Uterus (tissue), 4 donors: ENCODE results near the gene RIOX2. TPM values are rescaled to one million over a fixed set of nuclear protein-coding genes. Genes with fewer than 3 reads are reported as not detected.

Source experiments
- DNase-seq, 2 donors: peaks; one replicate each; pipeline ENCODE4 v3.0.0-alpha.2; 2019 to 2020
- H3K27ac ChIP-seq, 2 donors: fragments of 200-600 bp; sonication (generic); 1 replicate in 1 of 2; 2 replicates in 1 of 2; pipeline ENCODE4 v1.5.1; 2016 to 2018
- H3K27me3 ChIP-seq, 2 donors: fragments of 200-600 bp; sonication (generic); one replicate each; pipeline ENCODE4 v1.5.1; 2018 to 2019; ENCODE audit warnings: control low read depth in 1 of 2
- H3K36me3 ChIP-seq, 2 donors: fragments of 200-600 bp; sonication (generic); one replicate each; pipeline ENCODE4 v1.5.1; 2019; ENCODE audit warnings: control low read depth in 1 of 2
- H3K4me1 ChIP-seq, 2 donors: fragments of 200-600 bp; sonication (generic); one replicate each; pipeline ENCODE4 v1.5.1; 2018 to 2019; ENCODE audit warnings: control low read depth in 1 of 2
- H3K4me3 ChIP-seq, 2 donors: fragments of 200-600 bp; sonication (generic); 1 replicate in 1 of 2; 2 replicates in 1 of 2; pipeline ENCODE4 v1.5.1; 2018 to 2019; ENCODE audit warnings: mild to moderate bottlenecking in 1 of 2
- H3K9me3 ChIP-seq, 2 donors: fragments of 200-600 bp; sonication (generic); one replicate each; pipeline ENCODE4 v1.5.1; 2019; ENCODE audit warnings: control low read depth in 1 of 2
- POLR2A ChIP-seq, 2 donors: fragments of 450-650 bp; IDR thresholded peaks; one replicate each; pipeline ENCODE4 v1.6.1; 2016; ENCODE audit warnings: antibody characterized with exemption in 2 of 2, mild to moderate bottlenecking in 1 of 2, moderate library complexity in 1 of 2
- intact Hi-C: fragments of 100-400 bp; cut with DNase I; formaldehyde crosslinking; loops from one replicate; pipeline ENCODE4 v1.15.1; 2023; ENCODE audit warnings: low total_unique reads
- total RNA-seq, 4 donors: library from RNA; depleted of rRNA in 3 of 4; stranded (reverse); fragments of >200 nt in 3 of 4; gene quantifications; one replicate each; pipeline versions ENCODE4 v1.1.0 to v1.2.4, GENCODE V29; 2014 to 2023
- TF ChIP-seq, protein P1 (sequence below), 4 experiments: fragments of 200-600 bp in 2 of 4; fragments of 450-650 bp in 2 of 4; sonication (generic) in 2 of 4; IDR thresholded peaks; one replicate each; pipeline ENCODE4 v1.5.1; 2016 to 2019; ENCODE audit warnings: antibody characterized with exemption in 4 of 4, mild to moderate bottlenecking in 2 of 4, moderate library complexity in 1 of 4
- donor health status: DM: yes; HTN: yes; CAD: no.

RIOX2 gene
- total RNA-seq, 4 donors from 2014 or later = 8.8 to 35.5 (median 22.1) TPM

DNA sequence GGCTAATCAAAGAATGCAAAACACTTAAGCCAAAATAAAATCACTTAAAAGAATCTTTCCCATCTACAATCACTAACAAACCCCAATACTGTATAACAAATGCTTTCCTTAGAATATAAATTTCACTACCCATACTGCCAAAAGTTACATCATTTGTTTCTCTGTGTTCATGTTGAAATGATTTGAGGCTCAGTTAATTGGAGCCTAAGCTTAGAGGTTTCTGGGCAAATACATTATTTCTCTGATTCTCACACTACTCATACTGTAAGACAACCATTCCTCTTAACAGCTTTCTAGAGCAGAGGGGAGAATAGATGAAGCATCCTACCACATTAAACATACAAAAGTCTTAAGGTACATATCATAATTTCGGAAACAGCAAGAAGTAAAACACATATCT is 2.1 kb downstream of the RIOX2 start:
- Histone ChIP-seq H3K9me3 (no peaks in the 10 kb centered on the region), H3K4me3 (no peak overlapping the region), H3K4me1 (peaks cover 0 to 6% of the 10 kb centered on the region in 2 donors), H3K27me3 (no peaks in the 10 kb centered on the region), H3K27ac (no peak overlapping the region), H3K36me3 (no peaks in the 10 kb centered on the region)
- intact Hi-C loops = no loop called here
- DNase-seq = no peak
- TF ChIP-seq POLR2A (IDR thresholded peaks at IDR 0.05) = no peak
- TF ChIP-seq, protein P1, sequence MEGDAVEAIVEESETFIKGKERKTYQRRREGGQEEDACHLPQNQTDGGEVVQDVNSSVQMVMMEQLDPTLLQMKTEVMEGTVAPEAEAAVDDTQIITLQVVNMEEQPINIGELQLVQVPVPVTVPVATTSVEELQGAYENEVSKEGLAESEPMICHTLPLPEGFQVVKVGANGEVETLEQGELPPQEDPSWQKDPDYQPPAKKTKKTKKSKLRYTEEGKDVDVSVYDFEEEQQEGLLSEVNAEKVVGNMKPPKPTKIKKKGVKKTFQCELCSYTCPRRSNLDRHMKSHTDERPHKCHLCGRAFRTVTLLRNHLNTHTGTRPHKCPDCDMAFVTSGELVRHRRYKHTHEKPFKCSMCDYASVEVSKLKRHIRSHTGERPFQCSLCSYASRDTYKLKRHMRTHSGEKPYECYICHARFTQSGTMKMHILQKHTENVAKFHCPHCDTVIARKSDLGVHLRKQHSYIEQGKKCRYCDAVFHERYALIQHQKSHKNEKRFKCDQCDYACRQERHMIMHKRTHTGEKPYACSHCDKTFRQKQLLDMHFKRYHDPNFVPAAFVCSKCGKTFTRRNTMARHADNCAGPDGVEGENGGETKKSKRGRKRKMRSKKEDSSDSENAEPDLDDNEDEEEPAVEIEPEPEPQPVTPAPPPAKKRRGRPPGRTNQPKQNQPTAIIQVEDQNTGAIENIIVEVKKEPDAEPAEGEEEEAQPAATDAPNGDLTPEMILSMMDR (IDR thresholded peaks at IDR 0.05) = no peak

GRCh38 chr3:97969541-97969940 is 2.7 kb downstream of the RIOX2 start:
- intact Hi-C loops = no loop called here
- Histone ChIP-seq H3K36me3 (no peaks in the 10 kb centered on the region), H3K9me3 (no peaks in the 10 kb centered on the region), H3K27me3 (no peaks in the 10 kb centered on the region), H3K4me1 (peaks cover 0 to 6% of the 10 kb centered on the region in 2 donors), H3K4me3 (no peak overlapping the region), H3K27ac (no peak overlapping the region)
- TF ChIP-seq POLR2A (IDR thresholded peaks at IDR 0.05) = no peak
- TF ChIP-seq, protein P1 (IDR thresholded peaks at IDR 0.05) = no peak
- no peak for DNase-seq

GRCh38 chr3:97968376-97968775 is 3.9 kb downstream of the RIOX2 start:
- intact Hi-C loops = no loop called here
- DNase-seq = no peak
- H3K36me3 ChIP-seq = no peaks in the 10 kb centered on the region
- H3K4me3 ChIP-seq = no peak overlapping the region
- no peaks in the 10 kb centered on the region for H3K27me3 ChIP-seq
- no peaks in the 10 kb centered on the region for H3K9me3 ChIP-seq
- H3K4me1 ChIP-seq = peaks cover 0 to 6% of the 10 kb centered on the region in 2 donors
- H3K27ac ChIP-seq = no peak overlapping the region
- TF ChIP-seq, protein P1 (IDR thresholded peaks at IDR 0.05) = no peak
- TF ChIP-seq POLR2A (IDR thresholded peaks at IDR 0.05) = no peak

DNA sequence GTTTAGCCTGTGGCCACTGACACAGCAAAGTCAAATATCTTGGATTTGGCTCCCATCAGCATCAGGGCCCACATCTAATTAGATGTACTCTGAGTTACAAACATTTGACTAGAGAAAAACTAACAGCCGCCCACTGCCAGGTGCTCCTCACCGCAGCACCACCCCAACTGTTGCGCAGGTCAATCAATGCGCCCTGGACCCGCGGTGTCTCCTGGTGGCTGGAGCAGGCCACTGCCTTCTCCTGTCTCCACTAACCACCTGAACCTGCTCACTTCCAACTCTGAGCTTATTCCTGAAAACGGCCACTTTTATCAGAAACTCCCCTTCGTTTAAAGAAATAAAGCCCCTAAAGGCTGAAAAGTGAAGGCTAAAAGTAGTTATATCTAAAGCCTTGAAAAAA is 4.3 kb downstream of the RIOX2 start:
- no peak for TF ChIP-seq POLR2A (IDR thresholded peaks at IDR 0.05)
- TF ChIP-seq, protein P1 (IDR thresholded peaks at IDR 0.05) = no peak
- intact Hi-C loops = no loop called here
- no peak for DNase-seq
- Histone ChIP-seq H3K9me3 (no peaks in the 10 kb centered on the region), H3K36me3 (no peaks in the 10 kb centered on the region), H3K27me3 (no peaks in the 10 kb centered on the region), H3K27ac (no peak overlapping the region), H3K4me3 (no peak overlapping the region), H3K4me1 (peaks cover 0 to 6% of the 10 kb centered on the region in 2 donors)

DNA sequence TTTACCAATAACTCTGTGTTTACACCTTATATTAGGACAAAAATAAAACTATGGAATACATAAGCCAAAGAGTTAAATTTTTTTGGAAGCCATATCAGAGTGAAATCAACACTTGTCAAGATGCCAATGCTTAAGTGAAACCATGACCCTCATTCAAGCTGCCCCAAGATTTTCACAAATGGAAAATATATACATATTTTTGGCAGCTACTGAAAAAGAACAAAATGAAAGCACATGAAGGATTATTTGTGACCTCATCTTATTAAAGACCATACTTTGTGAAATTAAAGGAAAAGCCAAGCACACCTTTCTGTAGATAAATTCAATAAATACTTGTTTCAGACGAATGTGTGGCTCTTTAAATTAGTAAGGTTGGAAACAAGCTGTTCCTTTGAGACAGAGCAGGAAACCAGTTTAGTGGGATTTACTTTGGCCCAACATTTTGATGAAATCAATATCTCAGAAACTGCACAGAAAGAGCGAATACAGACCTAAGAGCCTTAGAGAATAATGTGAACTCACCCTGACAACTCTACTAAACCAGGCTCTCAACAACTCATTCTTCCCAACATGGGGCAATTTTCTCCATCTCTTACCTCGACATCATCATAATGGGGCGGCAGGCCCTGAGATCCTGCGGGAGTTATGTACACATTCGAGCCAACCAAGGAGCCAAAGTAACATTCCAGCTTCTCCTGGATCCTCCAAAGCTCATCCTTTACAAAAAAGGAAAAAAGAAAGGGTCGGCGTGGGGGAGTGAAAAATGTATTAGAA is 11.1 kb downstream of the RIOX2 start:
- intact Hi-C loops = no loop called here
- no peak overlapping the region for H3K27ac ChIP-seq
- TF ChIP-seq POLR2A (IDR thresholded peaks at IDR 0.05) = no peak
- TF ChIP-seq, protein P1 (IDR thresholded peaks at IDR 0.05) = no peak
- no peaks in the 10 kb centered on the region for H3K36me3 ChIP-seq
- H3K4me3 ChIP-seq = no peak overlapping the region
- no peaks in the 10 kb centered on the region for H3K9me3 ChIP-seq
- no peaks in the 10 kb centered on the region for H3K27me3 ChIP-seq
- DNase-seq = no peak
- H3K4me1 ChIP-seq = no peaks in the 10 kb centered on the region
